ENCODE measurements around the gene TRMU.

TRMU gene

DNA sequence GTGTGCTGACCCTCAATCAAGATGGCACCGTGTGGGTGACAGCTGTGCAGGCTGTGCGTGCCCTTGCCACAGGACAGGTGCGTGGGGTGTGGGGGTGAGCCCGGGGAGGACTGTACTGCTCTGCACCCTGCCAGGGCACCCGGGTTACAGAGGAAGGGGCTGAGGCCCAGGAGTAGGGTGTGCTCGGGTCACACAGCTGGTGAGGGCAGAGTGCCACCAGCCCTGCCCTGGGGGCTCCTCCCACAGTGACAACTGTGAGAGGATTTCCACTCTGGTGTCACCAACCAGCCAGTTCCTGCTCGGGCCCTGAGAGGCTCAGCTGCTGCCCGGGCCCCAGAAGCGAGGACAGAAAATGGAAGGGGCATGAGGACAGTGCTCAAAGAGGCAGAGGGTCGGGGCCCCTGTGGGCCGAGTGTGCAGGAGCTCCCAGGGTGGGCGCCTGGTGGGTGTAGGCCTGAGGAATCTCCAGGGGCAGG is 20.5 kb downstream of the TRMU start:
- no peak for DNase-seq (ENCODE audit: low read depth, low spot score)

DNA sequence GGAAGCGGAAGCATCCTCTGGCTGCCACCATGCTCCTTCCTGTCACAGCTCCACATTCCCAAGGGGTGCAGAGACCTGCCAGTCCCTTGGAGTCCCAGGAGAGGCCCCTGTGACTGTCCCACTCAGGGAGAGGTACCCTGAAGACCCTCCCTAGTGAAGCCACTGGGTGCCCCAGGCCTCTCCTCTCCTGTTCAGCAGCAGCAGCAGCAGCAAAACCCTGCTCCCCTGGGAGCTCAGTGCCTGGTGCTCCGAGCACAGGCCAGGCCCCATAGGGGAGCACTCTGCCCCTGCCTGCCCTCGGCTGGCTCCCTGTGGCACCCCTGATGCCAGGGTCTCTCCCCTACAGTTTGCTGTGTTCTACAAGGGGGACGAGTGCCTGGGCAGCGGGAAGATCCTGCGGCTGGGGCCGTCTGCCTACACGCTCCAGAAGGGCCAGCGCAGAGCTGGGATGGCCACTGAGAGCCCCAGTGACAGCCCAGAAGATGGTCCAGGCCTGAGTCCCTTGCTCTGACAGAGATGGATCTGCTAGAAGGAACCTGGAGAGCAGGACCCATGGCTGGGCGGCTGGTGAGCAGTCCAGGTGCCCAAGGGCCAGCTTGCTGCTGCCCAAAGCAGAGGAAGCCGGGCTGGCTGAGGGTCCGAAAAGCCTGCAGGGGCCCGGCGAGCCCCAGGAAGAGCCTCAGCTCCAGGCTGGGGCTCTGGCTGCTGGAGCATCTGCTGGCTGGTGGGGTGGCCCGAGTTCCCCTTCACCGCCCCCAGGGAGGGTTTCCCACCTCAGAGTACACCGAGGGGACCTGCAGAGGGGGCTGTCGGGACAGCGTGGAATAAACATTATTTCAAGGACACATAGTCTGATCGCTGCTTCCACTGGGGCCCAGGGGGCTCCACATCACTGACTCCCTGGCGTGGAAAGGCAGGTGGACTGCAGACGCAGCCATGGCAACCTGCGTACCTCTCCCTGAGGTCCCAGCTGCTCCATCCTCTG is 21.3 kb downstream of the TRMU start:
- DNase-seq (ENCODE audit: low read depth, low spot score): no peak

DNA sequence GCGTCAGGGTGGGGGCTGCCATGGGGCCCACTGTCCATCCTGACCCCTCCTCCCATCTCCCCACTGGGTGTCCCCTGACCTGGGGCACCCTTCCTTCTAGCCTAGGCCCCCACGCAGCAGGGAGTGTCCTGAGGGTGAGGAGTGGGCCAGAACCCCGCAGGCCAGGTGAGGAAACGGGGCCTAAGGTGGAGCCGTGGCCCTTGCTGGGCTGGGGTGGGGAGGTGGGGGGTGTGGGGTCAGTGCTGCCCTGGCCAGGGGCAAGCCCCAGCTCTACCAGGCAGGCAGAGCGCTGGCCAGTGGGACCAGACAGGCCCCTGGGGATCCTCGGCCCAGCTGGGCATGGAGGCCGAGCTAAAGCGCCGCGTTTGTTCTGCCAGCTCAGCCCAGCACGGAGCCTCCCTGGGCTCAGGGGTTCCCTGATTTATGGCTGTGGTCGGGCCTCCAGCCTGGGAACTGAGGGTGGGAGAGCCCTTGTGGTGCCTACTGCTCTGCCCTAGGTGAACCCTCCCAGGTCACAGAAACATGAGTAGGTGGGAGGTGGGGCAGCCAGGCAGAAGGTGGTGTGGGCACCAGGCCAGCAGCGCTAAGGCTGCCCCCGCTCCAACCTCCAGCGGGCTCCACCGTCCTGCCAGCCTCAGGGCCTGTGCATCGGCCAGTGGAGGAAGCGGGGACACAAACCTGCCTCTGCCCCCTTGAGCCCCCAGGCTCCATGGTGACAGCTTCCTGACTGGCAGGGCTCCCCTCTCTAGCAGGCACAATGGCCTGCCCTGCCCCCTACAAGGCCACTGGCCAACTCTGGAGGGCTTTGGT is 22.4 kb downstream of the TRMU start:
- DNase-seq (ENCODE audit: low read depth, low spot score): no peak

DNA sequence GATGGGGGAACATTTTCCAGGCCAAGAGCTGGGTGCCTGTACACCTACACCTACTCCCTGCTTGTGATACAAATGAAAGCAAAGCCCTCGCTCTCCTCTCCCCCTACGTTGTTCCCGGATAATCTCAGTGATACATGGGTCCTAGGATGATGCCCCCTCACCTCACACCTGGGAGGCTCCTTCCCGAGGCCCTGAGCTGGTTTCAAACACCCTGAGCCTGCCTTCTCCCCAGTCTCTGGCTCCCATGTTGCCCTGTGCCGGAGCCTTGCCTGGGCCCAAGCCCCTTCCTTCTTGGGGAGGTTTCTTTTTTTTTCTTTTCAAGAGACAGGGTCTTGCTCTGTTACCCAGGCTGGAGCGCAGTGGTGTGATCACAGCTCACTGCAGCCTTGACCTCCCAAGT is 23.3 kb downstream of the TRMU start:
- DNase-seq (ENCODE audit: low read depth, low spot score): no peak

DNA sequence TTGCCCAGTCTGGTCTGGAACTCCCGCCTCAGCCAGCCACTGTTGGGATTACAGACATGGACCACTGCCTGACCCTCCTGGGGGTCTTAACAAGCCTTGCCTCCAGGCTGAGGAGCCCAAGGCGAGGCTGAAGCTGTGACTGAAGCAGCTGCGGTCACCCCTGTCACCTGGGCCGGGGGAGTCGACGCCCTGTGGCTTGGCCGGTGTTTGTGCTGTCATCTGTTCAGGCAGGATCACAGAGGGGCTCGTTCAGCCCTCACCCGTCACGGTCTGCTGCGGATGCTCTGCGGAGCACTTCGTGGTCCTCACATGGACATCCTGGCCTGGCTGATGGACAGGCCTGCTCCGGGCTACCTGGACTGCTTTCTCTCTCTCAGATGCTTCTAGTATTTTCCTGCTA is 23.8 kb downstream of the TRMU start:
- DNase-seq (ENCODE audit: low read depth, low spot score): no peak

DNA sequence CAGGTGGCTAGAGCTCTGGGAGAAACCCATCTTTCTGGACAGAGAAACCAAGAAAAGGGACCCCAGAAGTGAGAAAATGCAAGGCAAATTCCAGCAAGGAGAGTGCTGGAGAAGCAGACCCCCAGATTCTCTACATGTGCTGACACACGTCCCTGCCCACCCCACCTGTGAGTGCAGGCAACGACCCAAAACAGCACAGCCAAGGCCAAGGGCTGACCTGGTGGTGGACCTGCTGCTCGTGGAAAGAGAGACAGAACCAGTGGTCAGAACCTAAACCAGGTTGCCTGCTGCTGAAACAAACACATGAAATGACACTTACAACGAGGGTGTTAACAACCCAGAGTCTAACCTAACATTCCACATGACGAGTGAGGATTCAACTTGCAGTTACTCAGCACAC is 24.6 kb downstream of the TRMU start:
- no peak for DNase-seq (ENCODE audit: low read depth, low spot score)

DNA sequence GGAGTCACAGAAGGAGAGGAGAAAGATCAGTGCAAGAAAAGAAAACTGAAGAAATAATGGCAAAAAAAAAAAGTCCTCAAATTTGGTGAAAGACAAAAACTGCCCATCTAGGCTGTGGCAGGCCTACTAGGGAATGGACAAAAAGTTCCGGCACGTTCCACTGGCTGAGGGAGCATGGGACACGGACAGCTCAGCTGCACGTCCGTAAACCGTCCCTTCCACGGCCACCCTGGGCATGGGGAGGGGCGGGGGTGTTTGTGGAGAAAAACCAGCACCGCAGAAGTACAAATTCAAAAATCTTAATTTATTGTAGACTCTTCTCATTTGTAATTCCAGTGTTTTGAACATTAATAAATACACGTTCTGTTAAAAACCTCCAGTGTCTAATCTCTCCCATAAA is 25.4 kb downstream of the TRMU start:
- no peak for DNase-seq (ENCODE audit: low read depth, low spot score)

DNA sequence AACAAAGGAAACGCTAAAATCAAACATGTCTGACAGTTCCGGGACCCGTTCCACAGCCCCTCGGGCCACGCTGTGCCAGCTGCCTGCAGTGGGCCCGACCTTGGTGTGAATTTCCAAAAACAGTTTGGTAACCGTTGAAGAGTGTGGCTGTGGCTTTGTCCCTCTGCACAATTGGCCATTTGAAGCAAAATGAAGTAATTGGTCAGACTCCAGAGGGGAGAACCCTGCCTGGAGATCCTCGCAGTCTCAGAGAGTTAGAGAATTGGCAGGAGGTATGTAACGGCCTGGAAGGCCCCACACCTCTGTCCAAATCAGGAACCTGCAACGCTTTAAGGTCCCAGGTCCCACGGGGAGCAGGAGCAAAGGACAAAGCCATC is 26.3 kb downstream of the TRMU start:
- no peak for DNase-seq (ENCODE audit: low read depth, low spot score)

DNA sequence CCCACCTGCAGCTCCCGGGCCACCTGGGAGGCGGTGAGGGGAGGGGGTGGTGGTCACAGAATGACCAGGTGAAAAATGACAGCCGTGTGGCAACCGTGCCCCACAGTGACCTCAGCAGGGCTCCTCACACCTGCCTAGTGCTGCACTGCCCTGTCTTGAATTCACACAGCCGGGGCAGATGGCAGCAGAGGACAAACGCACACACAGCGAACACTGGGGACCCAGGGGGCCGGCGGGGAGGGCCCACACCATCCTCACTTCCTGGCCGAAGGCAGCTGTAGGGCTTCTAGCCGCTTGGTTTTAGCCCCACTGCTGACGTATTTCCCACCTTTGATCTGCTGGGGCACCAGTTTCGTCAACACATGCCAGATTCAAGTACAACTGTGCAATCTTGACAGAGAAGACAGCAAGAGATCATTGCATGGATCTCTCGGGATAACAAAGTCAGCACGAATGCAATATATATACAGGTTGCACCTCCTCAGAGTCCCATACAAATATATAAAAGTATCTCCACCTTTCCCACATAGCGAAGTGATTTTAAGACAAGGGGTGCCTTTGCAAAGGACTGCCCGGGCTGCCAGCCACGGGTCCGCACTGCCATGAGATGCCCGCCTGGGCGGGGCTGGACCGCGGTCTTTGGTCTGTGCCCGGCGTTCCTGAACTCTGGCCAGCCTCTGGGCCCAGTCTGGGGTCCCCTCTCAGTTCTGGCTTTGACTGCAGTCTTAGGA is 26.9 kb downstream of the TRMU start:
- DNase-seq (ENCODE audit: low read depth, low spot score): no peak

- no peak for DNase-seq (ENCODE audit: low read depth, low spot score)
These were observed 27.5 kb downstream of the TRMU start for GRCh38 chr22:46362934-46363515.

DNA sequence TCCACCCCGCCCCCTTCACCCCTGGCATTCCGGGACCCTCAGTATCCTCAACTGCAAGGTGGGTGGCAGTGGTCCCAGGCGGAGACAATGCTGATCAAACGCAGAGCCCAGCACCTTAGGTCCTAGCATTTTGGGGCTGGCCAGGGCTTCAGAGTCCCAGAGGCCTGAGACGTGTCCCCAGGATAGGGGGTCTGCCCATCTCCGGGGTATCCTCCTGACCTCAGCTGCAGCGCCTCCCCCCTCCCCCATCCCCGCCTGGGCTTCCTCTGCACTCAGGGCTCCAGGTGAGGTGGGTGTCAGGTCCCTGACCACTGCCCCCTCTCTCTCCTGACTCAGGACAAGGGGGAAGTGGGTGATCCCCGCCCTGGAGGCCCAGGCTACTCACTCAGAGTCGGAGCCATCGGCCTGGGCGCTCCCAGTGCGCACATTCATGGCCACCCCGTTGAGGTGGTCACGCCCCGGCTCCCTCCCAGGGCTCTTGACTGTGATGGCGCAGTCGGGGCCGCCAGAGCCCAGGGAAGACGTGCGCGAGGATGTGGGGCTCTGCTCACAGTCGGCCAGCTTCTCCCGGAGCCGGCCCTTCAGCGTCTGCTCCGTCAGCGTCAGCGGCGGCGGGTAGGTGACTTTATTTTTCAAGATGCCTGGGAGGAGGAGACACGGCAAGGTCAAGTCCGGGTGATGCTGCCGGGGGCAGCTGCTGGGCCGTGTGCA is 28.3 kb downstream of the TRMU start:
- DNase-seq (ENCODE audit: low read depth, low spot score): no peak

DNA sequence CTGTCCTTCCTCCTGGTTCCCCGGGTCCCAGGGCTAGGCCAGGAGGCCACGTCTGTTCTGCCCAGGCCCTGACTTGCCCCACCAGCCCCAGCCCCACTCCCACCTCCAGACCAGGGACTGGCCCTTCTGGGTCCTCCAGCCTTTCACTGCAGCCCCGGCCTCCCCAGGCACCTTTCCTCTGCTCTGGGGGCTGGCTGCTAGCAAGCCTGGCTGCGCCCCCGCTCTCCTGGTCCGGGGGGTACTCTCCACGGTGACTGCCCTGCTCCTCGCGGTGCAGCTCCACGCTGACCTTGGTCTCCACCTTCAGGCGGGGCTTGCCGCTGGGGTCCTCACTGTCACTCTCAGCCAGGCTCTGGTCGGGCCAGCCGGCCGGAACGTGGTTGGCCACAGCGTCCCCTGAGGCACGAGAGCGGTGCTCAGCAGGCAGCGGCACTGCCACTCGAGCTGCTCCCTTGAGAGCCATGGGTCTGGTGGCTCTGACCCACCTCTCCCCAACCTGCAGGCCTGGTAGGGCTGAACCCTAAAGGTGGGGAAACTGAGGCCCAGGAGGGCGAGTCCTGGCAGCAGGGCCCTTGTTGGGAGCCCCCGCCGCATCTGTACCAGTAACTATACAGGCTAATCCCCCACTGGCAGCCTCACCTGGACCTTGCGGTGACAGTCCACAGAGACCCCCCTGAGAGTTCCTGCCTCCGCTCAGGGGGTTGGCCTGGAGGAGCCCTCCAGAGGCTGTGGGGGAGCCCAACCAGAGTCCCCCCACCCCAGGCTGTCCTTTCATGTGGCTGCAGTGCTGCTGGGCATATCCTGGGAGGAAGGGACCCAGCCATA is 29.0 kb downstream of the TRMU start:
- DNase-seq (ENCODE audit: low read depth, low spot score): no peak

DNA sequence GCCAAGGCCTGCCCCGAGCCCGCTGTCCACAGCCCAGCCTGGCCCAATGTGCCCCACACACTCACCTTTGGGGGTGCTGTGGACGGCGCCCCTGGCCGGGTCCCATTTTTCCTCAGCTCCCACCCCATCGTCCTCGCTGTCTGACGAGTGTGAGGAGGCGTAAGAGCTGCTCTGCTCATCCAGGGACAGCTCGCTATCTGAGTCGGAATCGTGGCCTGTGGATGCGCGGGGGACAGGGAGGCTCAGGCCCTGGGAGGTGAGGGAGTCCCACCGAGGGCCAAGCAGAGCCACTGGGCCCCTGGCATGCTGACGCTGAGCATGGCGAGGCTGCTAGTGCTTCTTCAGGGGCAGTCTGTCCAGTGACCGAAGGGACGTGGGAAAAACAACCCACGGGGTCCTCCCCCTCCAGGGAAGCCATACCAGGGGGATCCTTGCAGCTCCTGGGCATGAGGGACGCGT is 29.7 kb downstream of the TRMU start:
- no peak for DNase-seq (ENCODE audit: low read depth, low spot score)

DNA sequence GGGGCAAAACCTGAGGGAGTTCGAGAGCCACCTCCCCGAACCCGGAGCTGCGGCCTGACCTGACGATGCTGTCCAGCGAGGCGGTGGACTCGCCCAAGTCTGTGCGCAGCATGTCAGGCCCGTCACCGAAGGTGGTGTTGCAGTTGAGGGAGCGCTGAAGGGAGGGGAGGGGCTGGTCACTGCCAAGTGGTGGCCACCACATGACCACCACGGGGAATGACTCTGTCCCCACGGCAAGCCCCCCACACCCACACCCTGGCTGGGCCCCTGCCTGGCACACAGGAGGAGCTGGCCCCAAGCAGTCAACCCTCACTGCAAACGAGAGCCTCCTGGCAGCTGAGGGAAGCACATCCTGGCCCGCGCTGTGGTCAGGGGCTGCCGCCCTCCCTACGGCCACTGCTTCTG is 30.8 kb downstream of the TRMU start:
- DNase-seq (ENCODE audit: low read depth, low spot score): no peak

DNA sequence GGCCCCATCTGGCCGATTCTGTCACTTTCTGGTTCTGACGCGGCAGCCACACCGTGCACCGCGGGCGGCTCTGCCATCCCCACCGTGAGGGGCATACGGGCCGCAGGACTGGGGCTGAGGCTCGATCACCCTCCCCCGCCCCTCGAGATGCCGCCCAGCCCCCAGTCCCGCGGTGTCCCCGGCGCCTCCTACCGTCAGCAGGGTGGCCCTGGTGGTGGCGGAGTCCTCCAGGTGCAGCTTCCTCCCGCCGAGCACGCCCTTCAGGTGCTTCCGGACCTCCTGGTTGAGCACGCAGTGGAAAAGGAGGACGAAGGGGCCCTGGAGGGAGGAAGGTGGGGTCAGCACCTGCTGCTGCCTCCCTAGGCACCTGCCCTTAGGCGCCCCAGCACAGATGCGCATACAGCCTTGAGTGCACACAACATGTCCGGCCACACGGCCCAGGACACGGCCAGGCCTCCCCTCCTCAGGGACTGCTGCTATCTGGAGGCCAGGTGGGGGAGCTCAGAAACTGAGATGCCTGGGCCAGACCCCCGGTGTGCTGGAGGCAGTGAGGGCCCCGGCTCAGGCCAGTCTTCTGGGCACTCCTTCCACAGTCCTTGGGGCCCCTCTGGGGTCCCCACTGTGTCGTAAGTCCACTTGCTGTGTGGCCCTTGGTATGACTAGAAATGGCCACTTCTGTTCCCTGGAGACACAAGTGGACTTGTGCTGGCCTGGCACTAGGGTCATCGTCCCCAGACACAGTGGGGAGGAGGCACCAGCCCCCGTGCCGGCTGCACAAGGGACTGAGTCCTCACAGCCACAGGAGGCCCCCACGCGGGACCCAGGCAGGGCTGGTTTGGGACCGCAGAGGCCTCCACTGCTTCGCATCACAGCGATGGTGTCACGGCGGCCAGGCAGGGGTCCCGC is 31.5 kb downstream of the TRMU start:
- no peak for DNase-seq (ENCODE audit: low read depth, low spot score)

DNA sequence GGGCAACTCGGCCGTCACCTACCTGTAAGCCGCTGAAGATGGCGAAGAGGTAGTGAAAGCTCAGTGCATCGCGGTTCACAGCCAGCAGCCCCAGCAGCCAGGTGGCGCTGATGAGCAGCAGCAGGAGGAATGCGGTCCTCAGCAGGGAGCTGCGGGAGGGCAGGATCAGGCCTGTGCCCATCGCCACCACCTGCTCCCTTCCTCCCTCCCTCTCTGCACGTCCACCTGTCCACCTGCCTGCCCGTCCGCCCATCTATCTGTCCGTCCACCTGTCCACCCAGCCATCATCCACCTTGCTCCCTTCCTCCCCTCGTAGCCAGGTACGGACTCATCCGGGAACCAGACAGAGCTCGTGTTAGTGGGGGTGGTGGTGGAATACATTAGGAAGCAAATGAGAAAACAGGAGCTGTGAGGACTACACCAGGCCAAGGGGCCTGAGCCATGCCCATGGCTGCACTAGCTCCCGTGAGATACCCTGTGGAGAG is 32.2 kb downstream of the TRMU start:
- DNase-seq (ENCODE audit: low read depth, low spot score): no peak

DNA sequence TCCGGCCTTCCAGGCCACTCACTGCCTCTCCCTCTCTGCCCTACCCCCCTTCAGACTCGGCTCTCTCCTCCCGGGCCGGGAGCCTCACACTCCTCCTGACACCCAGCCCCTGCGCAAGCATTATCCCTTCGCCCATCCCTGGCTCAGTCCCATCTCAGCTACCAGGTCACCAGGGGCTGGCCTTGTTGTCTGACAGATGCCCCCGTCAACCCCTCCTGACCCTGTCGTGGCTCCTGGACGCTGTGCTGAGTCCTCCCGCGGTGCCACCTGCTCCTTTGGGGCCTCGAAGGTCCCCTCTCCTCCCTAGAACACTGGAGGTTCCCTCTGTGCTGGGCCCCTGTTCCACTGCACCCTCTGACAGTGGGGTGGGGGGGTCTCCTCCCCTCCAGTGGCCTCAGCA is 32.9 kb downstream of the TRMU start:
- DNase-seq (ENCODE audit: low read depth, low spot score): no peak

GRCh38 chr22:46368871-46369715 is 33.6 kb downstream of the TRMU start:
- DNase-seq (ENCODE audit: low read depth, low spot score): no peak

Measured in smooth muscle cell of the brain vasculature (primary cell).